ENCODE results near the gene FAM174A. TPM values are rescaled to one million over a fixed set of nuclear protein-coding genes. Genes with fewer than 3 reads are reported as not detected.
A peak's percentile ranks its signal among the peaks of the same experiment; 100 is the strongest.

Gene FAM174A
- total RNA-seq, 1 donor from 2014 or later: 35.3 TPM

- Histone ChIP-seq H3K36me3 (ENCODE audit: control insufficient read depth, insufficient read depth, low read length) (no peaks in the 10 kb centered on the region), H3K27me3 (ENCODE audit: control insufficient read depth, insufficient read depth, low read length) (no peaks in the 10 kb centered on the region), H3K4me3 (ENCODE audit: low read depth, low read length) (no peak overlapping the region)
- no peak for DNase-seq (ENCODE audit: low read depth)
- TF ChIP-seq, protein P1, sequence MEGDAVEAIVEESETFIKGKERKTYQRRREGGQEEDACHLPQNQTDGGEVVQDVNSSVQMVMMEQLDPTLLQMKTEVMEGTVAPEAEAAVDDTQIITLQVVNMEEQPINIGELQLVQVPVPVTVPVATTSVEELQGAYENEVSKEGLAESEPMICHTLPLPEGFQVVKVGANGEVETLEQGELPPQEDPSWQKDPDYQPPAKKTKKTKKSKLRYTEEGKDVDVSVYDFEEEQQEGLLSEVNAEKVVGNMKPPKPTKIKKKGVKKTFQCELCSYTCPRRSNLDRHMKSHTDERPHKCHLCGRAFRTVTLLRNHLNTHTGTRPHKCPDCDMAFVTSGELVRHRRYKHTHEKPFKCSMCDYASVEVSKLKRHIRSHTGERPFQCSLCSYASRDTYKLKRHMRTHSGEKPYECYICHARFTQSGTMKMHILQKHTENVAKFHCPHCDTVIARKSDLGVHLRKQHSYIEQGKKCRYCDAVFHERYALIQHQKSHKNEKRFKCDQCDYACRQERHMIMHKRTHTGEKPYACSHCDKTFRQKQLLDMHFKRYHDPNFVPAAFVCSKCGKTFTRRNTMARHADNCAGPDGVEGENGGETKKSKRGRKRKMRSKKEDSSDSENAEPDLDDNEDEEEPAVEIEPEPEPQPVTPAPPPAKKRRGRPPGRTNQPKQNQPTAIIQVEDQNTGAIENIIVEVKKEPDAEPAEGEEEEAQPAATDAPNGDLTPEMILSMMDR (IDR thresholded peaks at IDR 0.05; ENCODE audit: insufficient read depth, low read length, severe bottlenecking): no peak
- FAIRE-seq: no peak
Observed at GRCh38 chr5:100609594-100609993, 74.4 kb downstream of the FAM174A start.

DNA sequence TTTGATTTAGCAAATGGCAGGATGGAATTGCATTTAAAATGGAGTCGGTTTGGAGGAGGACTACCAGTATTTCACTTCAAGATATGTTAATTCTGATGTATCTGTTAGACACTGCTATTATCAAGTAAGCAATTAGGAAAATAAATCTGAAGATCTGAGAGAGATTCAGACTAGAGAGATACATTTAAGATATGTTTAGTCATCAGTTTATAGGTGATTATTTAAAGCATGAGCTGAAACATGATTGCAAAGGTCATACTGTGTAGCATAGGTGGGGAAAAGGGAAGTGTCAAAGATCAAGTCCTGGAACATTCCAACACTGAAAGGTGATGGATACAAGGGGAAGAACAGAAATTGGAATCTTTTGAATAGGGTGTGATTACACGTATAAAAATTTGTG lies 79.1 kb downstream of the FAM174A start:
- H3K27me3 ChIP-seq (ENCODE audit: control insufficient read depth, insufficient read depth, low read length): no peaks in the 10 kb centered on the region
- H3K4me3 ChIP-seq (ENCODE audit: low read depth, low read length): no peak overlapping the region
- TF ChIP-seq, protein P1 (IDR thresholded peaks at IDR 0.05; ENCODE audit: insufficient read depth, low read length, severe bottlenecking): no peak
- FAIRE-seq (no peak), DNase-seq (ENCODE audit: low read depth) (no peak)
- H3K36me3 ChIP-seq (ENCODE audit: control insufficient read depth, insufficient read depth, low read length): no peaks in the 10 kb centered on the region

GRCh38 chr5:100615362-100615761 lies 80.2 kb downstream of the FAM174A start:
- no peaks in the 10 kb centered on the region for H3K27me3 ChIP-seq (ENCODE audit: control insufficient read depth, insufficient read depth, low read length)
- no peak for FAIRE-seq
- TF ChIP-seq, protein P1 (IDR thresholded peaks at IDR 0.05; ENCODE audit: insufficient read depth, low read length, severe bottlenecking): no peak
- no peak for DNase-seq (ENCODE audit: low read depth)
- H3K36me3 ChIP-seq (ENCODE audit: control insufficient read depth, insufficient read depth, low read length): no peaks in the 10 kb centered on the region
- H3K4me3 ChIP-seq (ENCODE audit: low read depth, low read length): no peak overlapping the region

DNA sequence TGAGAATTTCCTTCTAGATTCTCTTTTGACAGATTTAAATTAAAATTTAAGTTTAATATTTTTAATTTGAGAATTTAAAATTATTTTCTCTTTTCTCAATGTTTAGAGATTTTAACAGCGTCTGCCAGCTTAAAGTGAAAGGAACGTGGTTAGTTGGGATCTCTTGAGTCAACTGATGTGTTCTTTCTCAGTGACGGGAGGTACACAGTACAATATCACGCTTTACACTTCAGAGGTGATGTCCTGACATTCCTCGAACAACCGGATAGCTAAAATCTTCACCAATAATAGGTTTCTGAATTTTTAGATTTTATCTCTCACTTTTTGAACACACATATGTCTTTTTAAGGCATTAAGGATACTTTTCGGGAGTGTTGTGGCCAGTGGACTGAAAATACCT lies 81.1 kb downstream of the FAM174A start:
- DNase-seq (ENCODE audit: low read depth) (no peak), FAIRE-seq (no peak)
- TF ChIP-seq, protein P1 (IDR thresholded peaks at IDR 0.05; ENCODE audit: insufficient read depth, low read length, severe bottlenecking): no peak
- no peaks in the 10 kb centered on the region for H3K36me3 ChIP-seq (ENCODE audit: control insufficient read depth, insufficient read depth, low read length)
- no peak overlapping the region for H3K4me3 ChIP-seq (ENCODE audit: low read depth, low read length)
- H3K27me3 ChIP-seq (ENCODE audit: control insufficient read depth, insufficient read depth, low read length): no peaks in the 10 kb centered on the region

DNA sequence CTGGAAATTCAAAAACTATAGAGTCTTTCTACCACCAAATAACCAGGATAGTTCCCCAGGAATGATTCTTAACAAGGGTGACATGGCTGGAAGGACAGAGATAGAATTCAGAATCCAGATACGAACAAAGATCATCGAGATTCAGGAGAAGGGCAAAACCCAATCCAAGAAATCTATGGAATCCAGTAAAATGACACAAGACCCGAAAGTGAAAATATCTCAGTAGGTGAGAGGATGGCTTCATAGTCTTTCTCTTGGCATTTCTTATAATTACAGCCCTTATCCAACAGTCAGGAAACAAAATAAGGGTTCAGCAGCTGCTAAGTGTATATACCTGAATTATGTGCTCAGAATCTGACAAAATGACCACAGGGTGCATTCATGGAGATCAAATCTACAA lies 81.8 kb downstream of the FAM174A start:
- Histone ChIP-seq H3K4me3 (ENCODE audit: low read depth, low read length) (no peak overlapping the region), H3K27me3 (ENCODE audit: control insufficient read depth, insufficient read depth, low read length) (no peaks in the 10 kb centered on the region), H3K36me3 (ENCODE audit: control insufficient read depth, insufficient read depth, low read length) (no peaks in the 10 kb centered on the region)
- FAIRE-seq: no peak
- TF ChIP-seq, protein P1 (IDR thresholded peaks at IDR 0.05; ENCODE audit: insufficient read depth, low read length, severe bottlenecking): no peak
- no peak for DNase-seq (ENCODE audit: low read depth)

DNA sequence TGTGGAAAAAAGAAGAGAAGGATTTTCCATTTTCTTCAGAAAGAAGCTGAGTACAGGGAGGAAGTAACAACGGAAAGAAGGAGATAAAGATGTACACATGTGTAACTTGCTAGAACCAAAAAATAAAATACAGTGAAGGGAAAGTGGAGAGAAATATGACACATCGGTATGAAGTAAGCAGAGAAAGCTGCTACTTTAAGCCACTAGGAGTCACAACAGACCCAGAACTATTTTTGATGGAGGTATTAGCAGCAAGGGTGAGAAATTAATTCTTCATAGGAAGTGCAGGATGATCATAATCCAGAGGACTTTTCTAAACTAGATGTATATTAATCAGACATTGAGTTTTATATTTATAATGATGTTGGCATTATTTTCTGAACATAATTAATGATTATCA lies 88.5 kb downstream of the FAM174A start:
- Histone ChIP-seq H3K4me3 (ENCODE audit: low read depth, low read length) (no peak overlapping the region), H3K36me3 (ENCODE audit: control insufficient read depth, insufficient read depth, low read length) (no peaks in the 10 kb centered on the region), H3K27me3 (ENCODE audit: control insufficient read depth, insufficient read depth, low read length) (no peaks in the 10 kb centered on the region)
- TF ChIP-seq, protein P1 (IDR thresholded peaks at IDR 0.05; ENCODE audit: insufficient read depth, low read length, severe bottlenecking): peak; percentile 46
- DNase-seq (ENCODE audit: low read depth) (peak; percentile 50), FAIRE-seq (no peak)
